Fibroblast of the aortic adventitia (primary cell): ENCODE measurements around the gene STK32A. TPM values are rescaled to one million over a fixed set of nuclear protein-coding genes. Genes with fewer than 3 reads are reported as not detected.
"Not testable (repeated sequence)": the region's sequence is repeated elsewhere in the genome, so short reads cannot be mapped to it uniquely, and the experiment has no call there.

Source experiments
- DNase-seq: peaks from one replicate; pipeline ENCODE4 v3.0.0-alpha.2; 2010; ENCODE audit warnings: low read depth
- H3K4me3 ChIP-seq: 2 replicates; pipeline ENCODE4 v1.5.1; 2011; ENCODE audit warnings: low read depth, mild to moderate bottlenecking, control low read depth, low read length, moderate library complexity
- CTCF ChIP-seq: IDR thresholded peaks from 2 replicates; pipeline ENCODE4 v1.5.1; 2011; ENCODE audit warnings: mild to moderate bottlenecking, low read length, control low read depth, inconsistent platforms; ENCODE audit not compliant: insufficient read depth
- total RNA-seq: library from RNA; depleted of rRNA; stranded (reverse); fragments of >200 nt; gene quantifications from 2 replicates; pipeline ENCODE4 v1.2.3, GENCODE V29; 2012; ENCODE audit warnings: low replicate concordance

The STK32A gene
- total RNA-seq, 1 donor = 2.3 TPM

- no peak for TF ChIP-seq CTCF
- DNase-seq = no peak
- H3K4me3 ChIP-seq = no peak overlapping the region
Measured at GRCh38 chr5:147348046-147348445, 113.2 kb downstream of the STK32A start.

- H3K4me3 ChIP-seq = no peak overlapping the region
- no peak for DNase-seq
- TF ChIP-seq CTCF = no peak
Measured at GRCh38 chr5:147348451-147348850, 113.6 kb downstream of the STK32A start.

- no peak overlapping the region for H3K4me3 ChIP-seq
- TF ChIP-seq CTCF = no peak
- no peak for DNase-seq
Measured at GRCh38 chr5:147349241-147349640, 114.4 kb downstream of the STK32A start.

GRCh38 chr5:147359101-147359500 is 124.3 kb downstream of the STK32A start:
- no peak overlapping the region for H3K4me3 ChIP-seq
- no peak for TF ChIP-seq CTCF
- no peak for DNase-seq

DNA sequence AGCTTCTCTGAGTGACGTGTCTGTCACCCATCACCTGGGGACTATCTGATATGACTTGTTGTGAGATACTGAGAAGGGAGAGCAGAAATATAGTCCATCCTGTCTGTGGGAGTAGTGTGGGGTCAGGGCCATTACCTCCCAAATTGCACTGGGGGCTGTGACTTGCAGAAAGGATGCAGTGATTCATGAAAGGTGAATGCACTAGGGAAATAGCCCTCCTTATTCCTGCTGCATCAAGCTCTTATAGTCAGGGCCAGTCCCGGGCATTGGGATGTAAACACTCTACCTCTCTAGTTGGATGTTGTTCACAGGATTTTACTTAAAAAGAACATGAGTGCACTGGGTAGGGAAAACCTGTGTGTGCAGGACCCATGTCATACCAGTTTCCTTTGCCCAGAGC is 124.8 kb downstream of the STK32A start:
- TF ChIP-seq CTCF = no peak
- no peak for DNase-seq
- no peak overlapping the region for H3K4me3 ChIP-seq

GRCh38 chr5:147360816-147361215 is 126.0 kb downstream of the STK32A start:
- no peak for DNase-seq
- TF ChIP-seq CTCF = no peak
- no peak overlapping the region for H3K4me3 ChIP-seq

DNA sequence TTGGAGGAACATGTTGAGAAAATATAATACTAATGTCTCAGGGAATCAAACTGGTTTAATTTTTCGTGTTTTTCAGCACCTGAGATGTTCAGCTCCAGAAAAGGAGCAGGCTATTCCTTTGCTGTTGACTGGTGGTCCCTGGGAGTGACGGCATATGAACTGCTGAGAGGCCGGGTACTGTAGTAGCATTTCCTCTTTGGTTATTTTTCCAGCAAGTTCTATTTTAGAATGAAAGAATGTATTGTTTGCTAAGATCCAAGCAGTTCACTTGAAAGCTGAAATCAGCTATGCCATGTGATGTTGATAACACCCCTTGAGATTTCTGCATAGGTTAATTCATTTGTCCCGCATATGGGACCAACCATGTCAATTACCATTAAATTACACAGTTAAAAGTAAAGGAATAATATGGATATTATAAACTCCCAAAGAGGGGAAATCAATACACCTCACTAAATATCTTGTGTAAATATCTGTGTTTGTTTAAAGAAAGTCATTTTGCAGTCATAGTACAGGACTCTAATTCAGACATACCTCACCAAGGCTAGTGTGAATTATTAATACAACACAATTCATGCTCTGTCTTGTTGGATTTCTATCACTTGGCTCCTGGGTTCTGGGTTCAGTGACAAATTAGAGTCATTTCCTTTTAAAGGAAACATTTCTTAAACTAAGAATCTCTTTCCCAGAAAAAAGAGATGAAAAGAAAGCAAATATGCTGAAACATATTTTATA is 126.8 kb downstream of the STK32A start:
- TF ChIP-seq CTCF = no peak
- DNase-seq = no peak
- no peak overlapping the region for H3K4me3 ChIP-seq

DNA sequence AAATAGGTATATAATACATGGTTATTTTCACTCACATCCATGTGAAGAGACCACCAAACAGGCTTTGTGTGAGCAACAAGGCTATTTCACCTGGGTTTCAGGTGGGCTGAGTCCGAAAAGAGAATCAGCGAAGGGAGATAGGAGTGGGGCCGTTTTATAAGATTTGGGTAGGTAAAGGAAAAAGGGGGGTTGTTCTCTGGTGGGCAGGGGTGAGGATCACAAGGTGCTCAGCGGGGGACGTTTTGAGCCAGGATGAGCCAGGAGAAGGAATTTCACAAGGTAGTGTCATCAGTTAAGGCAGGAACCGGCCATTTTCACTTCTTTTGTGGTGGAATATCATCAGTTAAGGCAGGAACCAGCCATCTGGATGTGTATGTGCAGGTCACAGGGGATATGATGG is 132.6 kb downstream of the STK32A start:
- DNase-seq = not testable (repeated sequence)

More for the DNA sequence above, 132.6 kb downstream of the STK32A start:
- H3K4me3 ChIP-seq = not testable (repeated sequence)
